Measurements from ENCODE around the gene KANSL3.

DNA sequence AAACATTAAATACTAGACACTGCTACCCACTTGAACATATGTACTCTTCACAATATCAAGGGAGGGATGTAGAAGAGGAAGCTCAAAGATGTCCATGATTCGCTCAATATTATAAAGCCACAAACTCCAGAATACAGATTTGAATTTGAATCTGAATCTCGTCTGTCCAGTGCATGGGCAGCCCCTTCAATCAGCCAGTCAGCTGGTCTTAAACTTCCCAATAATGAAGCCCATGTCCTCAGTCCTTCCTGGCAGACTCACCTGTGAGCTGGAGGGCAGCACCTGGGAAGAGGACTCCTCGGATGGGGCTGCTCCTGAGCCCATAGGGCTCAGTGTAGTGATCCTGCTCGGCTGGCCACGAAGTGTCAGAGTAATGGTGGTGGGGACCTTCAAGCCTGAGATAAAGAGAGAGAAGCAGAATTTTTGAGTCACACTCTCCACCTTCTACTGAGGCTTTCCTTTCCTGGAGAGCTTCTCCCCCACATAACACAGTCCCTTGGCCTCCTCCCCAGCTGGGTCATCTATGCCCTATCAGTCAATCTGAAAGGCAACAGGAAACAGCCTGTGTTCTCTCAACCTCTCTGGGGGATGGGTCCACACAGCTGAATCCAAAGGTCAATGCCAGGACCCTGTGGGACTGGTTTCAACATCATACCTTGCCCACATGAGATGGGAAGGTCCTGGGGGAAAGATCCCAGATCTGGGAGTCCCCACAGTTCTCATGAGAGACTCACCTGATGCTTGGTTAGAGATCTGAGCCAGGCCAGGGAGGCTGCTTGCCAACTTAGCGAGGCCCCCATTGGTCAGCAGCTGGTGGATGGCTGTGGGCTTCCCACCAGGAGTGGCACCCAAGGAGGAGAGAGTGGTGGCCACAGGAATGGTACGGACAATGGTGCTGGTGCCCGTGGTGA, 36.5 kb downstream of the KANSL3 start:
- no peak for TF ChIP-seq CTCF (IDR thresholded peaks at IDR 0.05)
- no peak for TF ChIP-seq POLR2AphosphoS5 (IDR thresholded peaks at IDR 0.05)
- no peak for TF ChIP-seq POLR2A (IDR thresholded peaks at IDR 0.05)
- no peak for TF ChIP-seq EP300 (IDR thresholded peaks at IDR 0.05)
